GM12878 (cell line): ENCODE measurements around the gene DPP6. TPM values are rescaled to one million over a fixed set of nuclear protein-coding genes. Genes with fewer than 3 reads are reported as not detected.

Experiments
- ATAC-seq: fragments of 200-7000 bp; cut with Tn5 transposase; 3 replicates; pipeline ENCODE4 v1.9.1; 2020; ENCODE audit warnings: mild to moderate bottlenecking, moderate library complexity
- BruUV-seq: library from RNA; stranded (reverse); fragments of 400-500 nt; replicated peaks from 2 replicates; lab custom pipeline; 2021; lab: Mats Ljungman, UMichigan
- CTCF ChIA-PET: fragments of 300-600 bp; sonication (Branson Sonifier 250); formaldehyde crosslinking; extraction: SDS; loops from one replicate; lab custom pipeline; 2021; ENCODE audit warnings: inconsistent platforms; lab: Yijun Ruan, JAX
- POLR2A ChIA-PET: fragments of 350-600 bp; formaldehyde crosslinking; extraction: SDS; loops from one replicate; lab custom pipeline; 2021; ENCODE audit warnings: inconsistent platforms; lab: Charles Lee
- RAD21 ChIA-PET: fragments of 300-600 bp; sonication (Branson Sonifier 250); formaldehyde crosslinking; loops from one replicate; lab custom pipeline; 2023; ENCODE audit warnings: antibody characterized with exemption; ENCODE audit not compliant: unreplicated experiment; lab: Charles Lee
- SMC1A ChIA-PET: fragments of 300-600 bp; sonication (Branson Sonifier 250); formaldehyde crosslinking; loops from one replicate; lab custom pipeline; 2023; ENCODE audit not compliant: unreplicated experiment, uncharacterized antibody; lab: Charles Lee
- DNase-seq: peaks from one replicate; pipeline ENCODE4 v3.0.0-alpha.2; 2011; ENCODE audit warnings: low read depth, low spot score
- FAIRE-seq: peaks from 3 replicates; lab custom pipeline; 2011; peaks lifted over from hg19 to GRCh38; lab: Jason Lieb, UNC
- H2AFZ ChIP-seq: 2 replicates; pipeline ENCODE4 v1.6.0; 2011; ENCODE audit warnings: low read depth, low read length, control low read depth; ENCODE audit not compliant: control insufficient read depth
- H3K27ac ChIP-seq: 2 replicates; pipeline ENCODE4 v1.5.1; 2011; ENCODE audit warnings: control low read depth; ENCODE audit not compliant: control insufficient read depth, insufficient read depth
- H3K27me3 ChIP-seq, 2 experiments: replicated peaks in 1 of 2; 2 replicates each; pipeline versions ENCODE4 v1.6.0 to v1.6.1; 2011; ENCODE audit warnings: low read length in 1 of 2; ENCODE audit not compliant: control insufficient read depth in 2 of 2, insufficient read depth in 2 of 2
- H3K36me3 ChIP-seq, 2 experiments: 2 replicates each; pipeline ENCODE4 v1.5.1; 2011; ENCODE audit warnings: low read length in 1 of 2; ENCODE audit not compliant: control insufficient read depth in 2 of 2, insufficient read depth in 2 of 2
- H3K4me1 ChIP-seq: 2 replicates; pipeline ENCODE4 v1.6.1; 2011; ENCODE audit warnings: mild to moderate bottlenecking, low read length, moderate library complexity, mixed read lengths; ENCODE audit not compliant: control insufficient read depth, insufficient read depth
- H3K4me2 ChIP-seq: 2 replicates; pipeline ENCODE4 v1.6.0; 2011; ENCODE audit warnings: control low read depth; ENCODE audit not compliant: control insufficient read depth, insufficient read depth
- H3K4me3 ChIP-seq: fragments of 200-600 bp; sonication (generic); 2 replicates; pipeline ENCODE4 v1.5.1; 2016
- H3K79me2 ChIP-seq: 2 replicates; pipeline ENCODE4 v1.6.0; 2011; ENCODE audit warnings: low read length; ENCODE audit not compliant: control insufficient read depth, insufficient read depth
- H3K9ac ChIP-seq: 2 replicates; pipeline ENCODE4 v1.8.0; 2011; ENCODE audit warnings: low read length, control low read depth, mixed read lengths; ENCODE audit not compliant: control insufficient read depth, insufficient read depth
- H3K9me3 ChIP-seq: replicated peaks from 3 replicates; pipeline ENCODE4 v1.5.1; 2011; ENCODE audit warnings: mild to moderate bottlenecking, low read length; ENCODE audit not compliant: control insufficient read depth, insufficient read depth
- H4K20me1 ChIP-seq: 2 replicates; pipeline ENCODE4 v1.6.0; 2011; ENCODE audit not compliant: control insufficient read depth, insufficient read depth
- E4F1 ChIP-seq: fragments of 450-650 bp; IDR thresholded peaks from 2 replicates; pipeline ENCODE4 v1.6.1; 2018; ENCODE audit warnings: borderline replicate concordance, mild to moderate bottlenecking; ENCODE audit not compliant: partially characterized antibody
- IKZF2 ChIP-seq, 2 experiments: fragments of 450-650 bp; IDR thresholded peaks; 2 replicates each; pipeline ENCODE4 v1.6.1; 2017; ENCODE audit warnings: mild to moderate bottlenecking in 2 of 2, moderate library complexity in 2 of 2
- SUPT20H ChIP-seq: IDR thresholded peaks from 2 replicates; pipeline ENCODE4 v1.6.1; 2011; ENCODE audit warnings: low read depth, mild to moderate bottlenecking, low read length, moderate library complexity, borderline replicate concordance; ENCODE audit not compliant: control insufficient read depth
- USF2 ChIP-seq: IDR thresholded peaks from 2 replicates; pipeline ENCODE4 v1.6.1; 2011; ENCODE audit warnings: low read depth, low read length, improper control_type of control experiment, borderline replicate concordance
- WGBS: methylation state at CpG from one replicate; pipeline ENCODE4 v1.1.6; 2016; ENCODE audit warnings: low lambda C conversion rate; ENCODE audit not compliant: insufficient replicate concordance, insufficient coverage; ENCODE audit errors: missing lambda C conversion rate; 5-methylcytosine and 5-hydroxymethylcytosine counted together
- in situ Hi-C: fragments of 300-500 bp; cut with MboI; formaldehyde crosslinking; loops from 9 replicates; pipeline ENCODE4 v1.14.3; 2018; ENCODE audit warnings: mixed read lengths
- intact Hi-C: fragments of 100-400 bp; cut with micrococcal nuclease; formaldehyde crosslinking; loops from one replicate; pipeline ENCODE4 v1.14.2; 2022; ENCODE audit not compliant: unreplicated experiment
- polyA plus RNA-seq, 11 experiments: library from polyadenylated mRNA; depleted of rRNA in 4 of 11; unstranded in 6 of 11; stranded (reverse) in 5 of 11; fragments of >200 nt; fragmentation: Nextera tagmentation in 4 of 11; fragmentation: Illumina TruSeq in 1 of 11; extraction: Ambion mirVana in 4 of 11; extraction: Trizol in 1 of 11; gene quantifications; 1 replicate in 1 of 11; 2 replicates in 10 of 11; pipeline versions ENCODE4 v1.2.1 to v1.2.3, GENCODE V29; 2011 to 2016; ENCODE audit warnings: inconsistent platforms in 2 of 11, missing spikeins in 2 of 11, low read depth in 1 of 11
- total RNA-seq, 4 experiments: library from RNA; depleted of rRNA in 3 of 4; stranded (reverse); fragments of >200 nt in 3 of 4; fragmentation: Illumina TruSeq in 1 of 4; extraction: Trizol in 1 of 4; gene quantifications; 2 replicates each; pipeline versions ENCODE4 v1.2.1 to v1.2.3, GENCODE V29; 2013 to 2021

The DPP6 gene
- total and polyA plus RNA-seq, 10 of the 15 experiments (the other 5 are each of a cell fraction or from before 2014, with no cell fraction given), result not detected

- POLR2A ChIA-PET, result no interaction called here
- DNase-seq (no peak), ATAC-seq (no peak), FAIRE-seq (no peak)
- in situ Hi-C loops, result no loop called here
- Histone ChIP-seq H3K27me3 (no peaks in the 10 kb centered on the region), H3K36me3 (no peaks in the 10 kb centered on the region), H3K4me1 (no peaks in the 10 kb centered on the region), H3K4me2 (no peak overlapping the region), H3K79me2 (no peaks in the 10 kb centered on the region), H3K27ac (no peak overlapping the region), H2AFZ (no peak overlapping the region), H3K4me3 (no peak overlapping the region), H3K9ac (no peak overlapping the region), H4K20me1 (no peaks in the 10 kb centered on the region), H3K9me3 (no peaks in the 10 kb centered on the region)
- 26% methylated on average over 8 of the region's 8 CpGs for WGBS
- CTCF ChIA-PET, result no interaction called here
- RAD21 ChIA-PET, result no interaction called here
- SMC1A ChIA-PET, result no interaction called here
- TF ChIP-seq IKZF2 (IDR thresholded peaks at IDR 0.05), result no peak
- TF ChIP-seq SUPT20H, result no peak
- TF ChIP-seq E4F1, result no peak
- TF ChIP-seq USF2, result no peak
- intact Hi-C loops, result no loop called here
- no TSS peak for BruUV-seq
Observed at GRCh38 chr7:154406312-154406711, 354.1 kb downstream of the DPP6 start.
